ENCODE results near the gene RCVRN.

RCVRN gene

GRCh38 chr17:9934331-9934730 lies 29.3 kb upstream of the RCVRN start:
- no peak overlapping the region for H3K27ac ChIP-seq
- TF ChIP-seq CTCF (IDR thresholded peaks at IDR 0.05) = no peak
- DNase-seq (ENCODE audit: low spot score) = no peak
- H3K4me3 ChIP-seq = no peak overlapping the region

GRCh38 chr17:9932491-9932890 lies 27.4 kb upstream of the RCVRN start:
- no peak for TF ChIP-seq CTCF (IDR thresholded peaks at IDR 0.05)
- Histone ChIP-seq H3K4me3 (no peak overlapping the region), H3K27ac (no peak overlapping the region)
- no peak for DNase-seq (ENCODE audit: low spot score)

GRCh38 chr17:9931144-9931741 lies 26.2 kb upstream of the RCVRN start:
- H3K27ac ChIP-seq = no peak overlapping the region
- no peak for TF ChIP-seq CTCF (IDR thresholded peaks at IDR 0.05)
- no peak overlapping the region for H3K4me3 ChIP-seq
- no peak for DNase-seq (ENCODE audit: low spot score)

- H3K27ac ChIP-seq = no peak overlapping the region
- TF ChIP-seq CTCF (IDR thresholded peaks at IDR 0.05) = no peak
- no peak overlapping the region for H3K4me3 ChIP-seq
- no peak for DNase-seq (ENCODE audit: low spot score)
Measured at GRCh38 chr17:9929871-9930270, 24.8 kb upstream of the RCVRN start.

- Histone ChIP-seq H3K4me3 (no peak overlapping the region), H3K27ac (no peak overlapping the region)
- no peak for DNase-seq (ENCODE audit: low spot score)
- TF ChIP-seq CTCF (IDR thresholded peaks at IDR 0.05) = no peak
Measured at GRCh38 chr17:9928601-9929333, 23.7 kb upstream of the RCVRN start.

- TF ChIP-seq CTCF (IDR thresholded peaks at IDR 0.05) = no peak
Measured at GRCh38 chr17:9926150-9926804, 21.2 kb upstream of the RCVRN start.

More at GRCh38 chr17:9926150-9926804, 21.2 kb upstream of the RCVRN start:
- DNase-seq (ENCODE audit: low spot score) = no peak
- Histone ChIP-seq H3K27ac (no peak overlapping the region), H3K4me3 (no peak overlapping the region)
